ENCODE measurements around the gene CLSTN2. TPM values are rescaled to one million over a fixed set of nuclear protein-coding genes. Genes with fewer than 3 reads are reported as not detected.

The CLSTN2 gene
- total RNA-seq, 2 donors from 2014 or later: 3.5 to 60.3 TPM

GRCh38 chr3:140626856-140627255 lies 691.9 kb downstream of the CLSTN2 start:
- no peaks in the 10 kb centered on the region for H3K36me3 ChIP-seq
- DNase-seq (ENCODE audit: low spot score): no peak
- H3K27ac ChIP-seq: no peak overlapping the region
- intact Hi-C loops (cut with DNase I): no loop called here
- no peaks in the 10 kb centered on the region for H3K9me3 ChIP-seq
- no peaks in the 10 kb centered on the region for H3K27me3 ChIP-seq (replicated peaks; ENCODE audit: insufficient read depth)
- no peak for TF ChIP-seq CTCF (IDR thresholded peaks at IDR 0.05)
- no peak for TF ChIP-seq POLR2AphosphoS5 (IDR thresholded peaks at IDR 0.05)
- TF ChIP-seq POLR2A (IDR thresholded peaks at IDR 0.05): no peak
- H3K4me3 ChIP-seq: no peak overlapping the region
- H3K4me1 ChIP-seq (replicated peaks): no peaks in the 10 kb centered on the region
- 95% methylated on average over 7 of the region's 7 CpGs for WGBS

Small RNA genes within 50 kb of the gene (small RNA-seq; reads per million reads assigned to genes)
- 0 reads per million in 2 donors for gene AC048346.1

Data from prostate gland (tissue), 2 donors.